CD4-positive, alpha-beta T cell treated with Interleukin-15 for 1 hour (primary cell): ENCODE measurements around the gene EFCAB8.
"Not testable (repeated sequence)": the region's sequence is repeated elsewhere in the genome, so short reads cannot be mapped to it uniquely, and the experiment has no call there.

ENCODE experiments used
- DNase-seq: peaks from one replicate; pipeline ENCODE4 v3.0.0-alpha.2; 2020

EFCAB8 gene

GRCh38 chr20:32842688-32843524 is 15.8 kb upstream of the EFCAB8 start:
- DNase-seq: no peak

GRCh38 chr20:32845786-32846185 is 12.9 kb upstream of the EFCAB8 start:
- DNase-seq: no peak

GRCh38 chr20:32846852-32847251 is 11.9 kb upstream of the EFCAB8 start:
- no peak for DNase-seq

GRCh38 chr20:32847964-32848363 is 10.8 kb upstream of the EFCAB8 start:
- no peak for DNase-seq

GRCh38 chr20:32848846-32849245 is 9.9 kb upstream of the EFCAB8 start:
- no peak for DNase-seq

- no peak for DNase-seq
These were observed 9.1 kb upstream of the EFCAB8 start for GRCh38 chr20:32849577-32849976.

- DNase-seq: no peak
These were observed 3.3 kb upstream of the EFCAB8 start for GRCh38 chr20:32855387-32855786.

GRCh38 chr20:32858189-32858588 is 534 bp upstream of the EFCAB8 start:
- no peak for DNase-seq

GRCh38 chr20:32861446-32861845 is 2.7 kb downstream of the EFCAB8 start:
- no peak for DNase-seq

GRCh38 chr20:32869562-32869961 is 10.8 kb downstream of the EFCAB8 start:
- DNase-seq: no peak

- DNase-seq: not testable (repeated sequence)
These were observed 11.8 kb downstream of the EFCAB8 start for GRCh38 chr20:32870526-32870925.

GRCh38 chr20:32870985-32871384 is 12.3 kb downstream of the EFCAB8 start:
- no peak for DNase-seq

- no peak for DNase-seq
These were observed 13.0 kb downstream of the EFCAB8 start for GRCh38 chr20:32871627-32872160.

- DNase-seq: no peak
These were observed 13.5 kb downstream of the EFCAB8 start for GRCh38 chr20:32872266-32872665.

- no peak for DNase-seq
These were observed 16.9 kb downstream of the EFCAB8 start for GRCh38 chr20:32875673-32876072.

GRCh38 chr20:32877507-32877906 is 18.8 kb downstream of the EFCAB8 start:
- no peak for DNase-seq

GRCh38 chr20:32878820-32879219 is 20.1 kb downstream of the EFCAB8 start:
- DNase-seq: no peak

GRCh38 chr20:32879538-32879937 is 20.8 kb downstream of the EFCAB8 start:
- no peak for DNase-seq

- DNase-seq: no peak
These were observed 21.9 kb downstream of the EFCAB8 start for GRCh38 chr20:32880635-32881034.

- DNase-seq: no peak
These were observed 24.4 kb downstream of the EFCAB8 start for GRCh38 chr20:32883081-32883480.

- DNase-seq: no peak
These were observed 26.5 kb downstream of the EFCAB8 start for GRCh38 chr20:32885185-32885584.

GRCh38 chr20:32885952-32886351 is 27.2 kb downstream of the EFCAB8 start:
- no peak for DNase-seq

GRCh38 chr20:32886652-32887051 is 27.9 kb downstream of the EFCAB8 start:
- no peak for DNase-seq

GRCh38 chr20:32887492-32887891 is 28.8 kb downstream of the EFCAB8 start:
- no peak for DNase-seq

- DNase-seq: no peak
These were observed 29.9 kb downstream of the EFCAB8 start for GRCh38 chr20:32888636-32889035.
